Epidermal melanocyte (primary cell): Measurements from ENCODE around the gene RNASE7.
"Not testable (repeated sequence)": the region's sequence is repeated elsewhere in the genome, so short reads cannot be mapped to it uniquely, and the experiment has no call there.

Source experiments
- DNase-seq: peaks from one replicate; pipeline ENCODE4 v3.0.0; 2011; ENCODE audit warnings: low spot score; ENCODE audit not compliant: insufficient read length

The RNASE7 gene

GRCh38 chr14:21041676-21042433 lies at the start of gene RNASE7:
TSS of gene RNASE7 (plus strand) at chr14:21042362. CDS start at chr14:21042993, 631 bp downstream.
- DNase-seq, result no peak

GRCh38 chr14:20996521-20996920 lies 45.6 kb upstream of the RNASE7 start:
- DNase-seq, result no peak

GRCh38 chr14:20997115-20997514 lies 45.0 kb upstream of the RNASE7 start:
- no peak for DNase-seq

- no peak for DNase-seq
Measured at GRCh38 chr14:20997564-20997963, 44.6 kb upstream of the RNASE7 start.

GRCh38 chr14:20998139-20998538 lies 44.0 kb upstream of the RNASE7 start:
- DNase-seq, result no peak

- no peak for DNase-seq
Measured at GRCh38 chr14:20998674-20999366, 43.3 kb upstream of the RNASE7 start, which contains the start of gene SLC39A2. TSS of gene SLC39A2 (plus strand) at chr14:20999293. CDS start at chr14:20999447, 154 bp downstream.

GRCh38 chr14:20999591-20999990 lies 42.6 kb upstream of the RNASE7 start:
- no peak for DNase-seq

GRCh38 chr14:21001218-21001617 lies 40.9 kb upstream of the RNASE7 start:
- DNase-seq, result no peak

GRCh38 chr14:21003788-21004346 lies 38.3 kb upstream of the RNASE7 start:
- DNase-seq, result no peak

- not testable (repeated sequence) for DNase-seq
Measured at GRCh38 chr14:21009721-21010120, 32.4 kb upstream of the RNASE7 start.

GRCh38 chr14:21011136-21011535 lies 31.0 kb upstream of the RNASE7 start:
- DNase-seq, result no peak

GRCh38 chr14:21014761-21015190 lies 27.4 kb upstream of the RNASE7 start:
- peak; percentile 85 for DNase-seq

GRCh38 chr14:21015312-21015711 lies 26.9 kb upstream of the RNASE7 start:
- DNase-seq, result no peak

- DNase-seq, result no peak
Measured at GRCh38 chr14:21016413-21017190, 25.6 kb upstream of the RNASE7 start.

GRCh38 chr14:21017528-21018245 lies 24.5 kb upstream of the RNASE7 start:
- DNase-seq, result no peak

- no peak for DNase-seq
Measured at GRCh38 chr14:21018286-21018685, 23.9 kb upstream of the RNASE7 start.

- DNase-seq, result no peak
Measured at GRCh38 chr14:21018781-21019180, 23.4 kb upstream of the RNASE7 start.

GRCh38 chr14:21019366-21019765 lies 22.8 kb upstream of the RNASE7 start:
- DNase-seq, result no peak

- no peak for DNase-seq
Measured at GRCh38 chr14:21020977-21021545, 21.1 kb upstream of the RNASE7 start.

- DNase-seq, result no peak
Measured at GRCh38 chr14:21022686-21023085, 19.5 kb upstream of the RNASE7 start.

GRCh38 chr14:21023174-21023573 lies 19.0 kb upstream of the RNASE7 start:
- DNase-seq, result no peak
